Colonic mucosa (tissue), 4 donors: Measurements from ENCODE around the gene ADAP1. TPM values are rescaled to one million over a fixed set of nuclear protein-coding genes. Genes with fewer than 3 reads are reported as not detected.
A peak's percentile ranks its signal among the peaks of the same experiment; 100 is the strongest.

Experiments used
- DNase-seq: peaks from one replicate; pipeline ENCODE4 v3.0.0-alpha.2; 2020
- H3K27ac ChIP-seq: fragments of 200-600 bp; one replicate; pipeline ENCODE4 v1.8.0; 2021
- H3K27me3 ChIP-seq: fragments of 200-600 bp; one replicate; pipeline ENCODE4 v1.8.0; 2021
- H3K36me3 ChIP-seq: fragments of 200-600 bp; one replicate; pipeline ENCODE4 v1.8.0; 2021
- H3K4me1 ChIP-seq: fragments of 200-600 bp; one replicate; pipeline ENCODE4 v1.8.0; 2021; ENCODE audit warnings: mild to moderate bottlenecking
- H3K4me3 ChIP-seq: fragments of 200-600 bp; one replicate; pipeline ENCODE4 v1.8.0; 2021
- H3K9ac ChIP-seq, 2 donors: one replicate each; pipeline ENCODE4 v1.7.0; 2013; ENCODE audit warnings: control low read depth in 2 of 2, low read depth in 2 of 2, low read length in 2 of 2
- H3K9me3 ChIP-seq: fragments of 200-600 bp; one replicate; pipeline ENCODE4 v1.8.0; 2021
- CTCF ChIP-seq: fragments of 200-600 bp; IDR thresholded peaks from one replicate; pipeline ENCODE4 v1.8.0; 2022; ENCODE audit warnings: antibody characterized with exemption, mild to moderate bottlenecking
- intact Hi-C: fragments of 100-400 bp; cut with DNase I; formaldehyde crosslinking; loops from one replicate; pipeline ENCODE4 v1.14.1; 2022
- total RNA-seq, 2 donors: library from RNA; stranded (reverse); fragmentation: NEBNext Ultra II Directional in 1 of 2; extraction: Animal tissue kit (Norgen Biotek cat#: 25700) in 1 of 2; gene quantifications; one replicate each; pipeline ENCODE4 v1.2.1, GENCODE V29; 2021
- donor health status: healthy.
- donor health status: DM: no; HTN: no; CAD: no.
- donor health status: DM: no; HTN: no; CAD: no.

ADAP1 gene
- total RNA-seq, 2 donors from 2014 or later = 107 to 201 TPM

GRCh38 chr7:876972-877311 lies 77.5 kb downstream of the ADAP1 start:
- Histone ChIP-seq H3K4me3 (peak overlapping the region; percentile 69), H3K9ac (peak overlapping the region; percentile 88 to 89), H3K4me1 (peaks cover 13% of the 10 kb centered on the region), H3K36me3 (no peaks in the 10 kb centered on the region), H3K9me3 (no peaks in the 10 kb centered on the region), H3K27ac (peak overlapping the region; percentile 70), H3K27me3 (no peaks in the 10 kb centered on the region)
- intact Hi-C loops = loop anchor here (10.0 kb wide), 2 partner anchors 352 to 552 kb away; no protein-coding TSS in a partner anchor
- no peak for TF ChIP-seq CTCF
- DNase-seq = peak; percentile 59

GRCh38 chr7:876077-876971 lies 78.2 kb downstream of the ADAP1 start, which contains the start of gene GET4:
TSS of gene GET4 (plus strand) at chr7:876554. CDS start at chr7:876646, 92 bp downstream.
- intact Hi-C loops = loop anchor here (10.0 kb wide), 2 partner anchors 352 to 552 kb away; no protein-coding TSS in a partner anchor
- no peaks in the 10 kb centered on the region for H3K27me3 ChIP-seq
- no peak for TF ChIP-seq CTCF
- peaks cover 13% of the 10 kb centered on the region for H3K4me1 ChIP-seq
- H3K4me3 ChIP-seq = peak within 1 kb of the TSS; percentile 69
- no peaks in the 10 kb centered on the region for H3K9me3 ChIP-seq
- H3K9ac ChIP-seq = peak within 1 kb of the TSS; percentile 88 to 89
- H3K27ac ChIP-seq = peak within 1 kb of the TSS; percentile 72
- peak; percentile 96 for DNase-seq
- no peaks in the 10 kb centered on the region for H3K36me3 ChIP-seq

GRCh38 chr7:875476-876076 lies 78.9 kb downstream of the ADAP1 start:
- H3K9me3 ChIP-seq = no peaks in the 10 kb centered on the region
- no peaks in the 10 kb centered on the region for H3K27me3 ChIP-seq
- H3K9ac ChIP-seq = peak overlapping the region in 1 of 2 donors; percentile 26
- peaks cover 13% of the 10 kb centered on the region for H3K4me1 ChIP-seq
- no peak for DNase-seq
- intact Hi-C loops = loop anchor here (10.0 kb wide), 2 partner anchors 351 to 551 kb away; no protein-coding TSS in a partner anchor
- H3K36me3 ChIP-seq = no peaks in the 10 kb centered on the region
- H3K27ac ChIP-seq = peak overlapping the region; percentile 72
- TF ChIP-seq CTCF = no peak
- peak overlapping the region; percentile 37 for H3K4me3 ChIP-seq

GRCh38 chr7:875051-875450 lies 79.4 kb downstream of the ADAP1 start:
- H3K27ac ChIP-seq = no peak overlapping the region
- no peaks in the 10 kb centered on the region for H3K36me3 ChIP-seq
- H3K4me1 ChIP-seq = peaks cover 13% of the 10 kb centered on the region
- no peaks in the 10 kb centered on the region for H3K27me3 ChIP-seq
- H3K4me3 ChIP-seq = no peak overlapping the region
- H3K9ac ChIP-seq = no peak overlapping the region
- no peak for DNase-seq
- no peak for TF ChIP-seq CTCF
- intact Hi-C loops = loop anchor here (10.0 kb wide), 2 partner anchors 350 to 550 kb away; no protein-coding TSS in a partner anchor
- no peaks in the 10 kb centered on the region for H3K9me3 ChIP-seq

- peak overlapping the region; percentile 72 for H3K27ac ChIP-seq
- H3K9me3 ChIP-seq = no peaks in the 10 kb centered on the region
- H3K4me1 ChIP-seq = peaks cover 13% of the 10 kb centered on the region
- H3K9ac ChIP-seq = no peak overlapping the region
- no peak overlapping the region for H3K4me3 ChIP-seq
- intact Hi-C loops = loop anchor here (5.0 to 10.0 kb wide), 3 partner anchors 37 to 549 kb away; no protein-coding TSS in a partner anchor
- H3K36me3 ChIP-seq = no peaks in the 10 kb centered on the region
- no peak for TF ChIP-seq CTCF
- DNase-seq = no peak
- H3K27me3 ChIP-seq = no peaks in the 10 kb centered on the region
Observed at GRCh38 chr7:874031-874749, 80.3 kb downstream of the ADAP1 start.
